PC-3 (cell line): ENCODE measurements around the gene RTN4RL1. TPM values are rescaled to one million over a fixed set of nuclear protein-coding genes. Genes with fewer than 3 reads are reported as not detected.

Experiments used
- ATAC-seq: fragments of 200-7000 bp; cut with Tn5 transposase; 2 replicates; pipeline ENCODE4 v1.9.1; 2020; ENCODE audit warnings: mild to moderate bottlenecking, moderate library complexity
- BruUV-seq: library from RNA; stranded (reverse); fragments of 400-500 nt; replicated peaks from 2 replicates; lab custom pipeline; 2021; lab: Mats Ljungman, UMichigan
- CTCF ChIA-PET: fragments of 300-600 bp; sonication (Branson Sonifier 250); formaldehyde crosslinking; loops from one replicate; lab custom pipeline; 2022; ENCODE audit warnings: antibody characterized with exemption; lab: Charles Lee
- POLR2A ChIA-PET: fragments of 300-600 bp; sonication (Branson Sonifier 250); formaldehyde crosslinking; loops from one replicate; lab custom pipeline; 2022; ENCODE audit warnings: antibody characterized with exemption; ENCODE audit not compliant: unreplicated experiment; lab: Charles Lee
- DNase-seq: peaks from one replicate; pipeline ENCODE4 v3.0.0-alpha.2; 2015
- H2AFZ ChIP-seq: fragments of 300-600 bp; sonication (generic); 2 replicates; pipeline ENCODE4 v1.6.0; 2016; ENCODE audit warnings: antibody characterized with exemption, low read length
- H3F3A ChIP-seq: fragments of 300-600 bp; sonication (generic); one replicate; pipeline ENCODE4 v1.6.0; 2017; ENCODE audit warnings: antibody characterized with exemption, low read length, control low read depth, mild to moderate bottlenecking; ENCODE audit not compliant: unreplicated experiment
- H3K27ac ChIP-seq: fragments of 300-600 bp; sonication (generic); 2 replicates; pipeline ENCODE4 v1.5.1; 2016; ENCODE audit warnings: mild to moderate bottlenecking, low read length
- H3K27me3 ChIP-seq: fragments of 300-600 bp; sonication (generic); 2 replicates; pipeline ENCODE4 v1.6.1; 2016; ENCODE audit warnings: low read length, mixed read lengths
- H3K36me3 ChIP-seq: fragments of 300-600 bp; sonication (generic); 2 replicates; pipeline ENCODE4 v1.6.1; 2016; ENCODE audit warnings: low read depth, mixed run types, low read length, mixed read lengths
- H3K4me1 ChIP-seq: fragments of 300-600 bp; sonication (generic); 2 replicates; pipeline ENCODE4 v1.5.1; 2016; ENCODE audit warnings: low read length; ENCODE audit not compliant: insufficient read depth
- H3K4me2 ChIP-seq: fragments of 300-600 bp; sonication (generic); 2 replicates; pipeline ENCODE4 v1.6.0; 2016; ENCODE audit warnings: low read length
- H3K4me3 ChIP-seq: fragments of 300-600 bp; sonication (generic); 2 replicates; pipeline ENCODE4 v1.5.1; 2016; ENCODE audit warnings: mild to moderate bottlenecking, low read length, mixed read lengths
- H3K79me2 ChIP-seq: fragments of 300-600 bp; sonication (generic); 2 replicates; pipeline ENCODE4 v1.6.1; 2017; ENCODE audit warnings: low read length, mixed read lengths
- H3K9ac ChIP-seq: fragments of 300-600 bp; sonication (generic); 2 replicates; pipeline ENCODE4 v1.6.0; 2016; ENCODE audit warnings: mild to moderate bottlenecking, low read length
- H3K9me2 ChIP-seq: fragments of 300-600 bp; sonication (generic); replicated peaks from 2 replicates; pipeline ENCODE4 v1.6.1; 2016; ENCODE audit warnings: mixed run types, low read length, mixed read lengths
- H3K9me3 ChIP-seq: fragments of 300-600 bp; sonication (generic); 2 replicates; pipeline ENCODE4 v1.6.1; 2016; ENCODE audit warnings: low read length, mixed read lengths
- H4K20me1 ChIP-seq: fragments of 300-600 bp; sonication (generic); 2 replicates; pipeline ENCODE4 v1.6.1; 2016; ENCODE audit warnings: low read length, mixed read lengths
- EZH2 ChIP-seq: fragments of 300-600 bp; sonication (generic); IDR thresholded peaks from one replicate; pipeline ENCODE4 v1.6.1; 2017; ENCODE audit warnings: antibody characterized with exemption, mild to moderate bottlenecking, low read length; ENCODE audit not compliant: unreplicated experiment
- EZH2phosphoT487 ChIP-seq: fragments of 300-600 bp; sonication (generic); IDR thresholded peaks from 2 replicates; pipeline ENCODE4 v1.6.1; 2018; ENCODE audit warnings: mild to moderate bottlenecking, antibody characterized with exemption, low read length, borderline replicate concordance
- intact Hi-C: fragments of 100-400 bp; cut with micrococcal nuclease; formaldehyde crosslinking; loops from 2 replicates; pipeline ENCODE4 v1.9.0; 2023
- total RNA-seq: library from RNA; depleted of rRNA; stranded (reverse); fragments of >200 nt; gene quantifications from 2 replicates; pipeline ENCODE4 v1.2.3, GENCODE V29; 2014
- TF ChIP-seq, protein P1 (sequence below): fragments of 300-600 bp; sonication (generic); conservative IDR thresholded peaks from 2 replicates; pipeline ENCODE4 v1.5.1; 2017; ENCODE audit warnings: antibody characterized with exemption, low read depth, mild to moderate bottlenecking, low read length

The RTN4RL1 gene
- total RNA-seq, 1 experiment from 2014 or later: 6.9 TPM

DNA sequence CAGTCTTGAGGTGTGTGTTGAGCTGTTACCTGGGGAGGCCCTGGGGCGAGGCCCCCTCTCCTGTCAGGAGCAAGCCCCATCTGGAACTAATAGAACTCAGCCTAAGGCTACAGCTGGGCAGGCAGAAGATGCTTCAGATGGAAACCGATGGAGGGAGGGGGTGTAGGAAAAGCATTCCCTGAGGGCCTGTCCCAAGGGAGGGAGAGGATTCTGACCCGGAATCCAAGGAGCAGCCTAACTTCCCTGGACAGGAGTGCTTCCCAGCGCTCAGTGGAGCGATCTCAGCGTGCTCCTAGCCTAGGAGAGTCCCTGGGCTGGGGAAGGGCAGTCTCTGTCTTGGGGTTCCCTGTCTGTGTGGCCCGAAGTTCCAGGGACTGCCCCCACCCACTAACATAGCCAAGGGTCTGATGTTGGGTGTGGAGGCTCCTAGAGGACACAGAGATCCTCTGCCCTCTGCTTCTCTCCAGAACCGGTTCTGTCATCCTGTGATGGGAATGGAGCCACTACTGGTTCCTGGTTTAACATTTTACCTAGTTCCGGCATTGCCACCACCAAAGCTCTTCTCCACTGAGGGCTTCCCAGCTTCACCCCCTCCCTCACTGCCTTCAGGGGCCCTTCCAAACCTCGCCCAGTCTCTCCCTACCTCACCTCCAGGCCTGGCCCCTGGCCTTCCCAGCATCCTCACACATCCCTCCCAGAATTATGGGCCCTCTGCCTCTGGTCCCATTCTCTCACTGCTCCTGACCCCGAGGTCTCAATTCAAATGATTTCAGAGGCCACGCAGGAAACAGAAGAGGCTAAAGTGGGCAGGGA is 58.7 kb downstream of the RTN4RL1 start:
- H3F3A ChIP-seq: no peaks in the 10 kb centered on the region
- ATAC-seq (no peak), DNase-seq (peak; percentile 11)
- ChIA-PET CTCF (no interaction called here), POLR2A (no interaction called here)
- H3K36me3 ChIP-seq: no peaks in the 10 kb centered on the region
- no peak overlapping the region for H3K4me2 ChIP-seq
- BruUV-seq: no TSS peak
- H3K9ac ChIP-seq: no peak overlapping the region
- peaks cover 6% of the 10 kb centered on the region for H3K4me1 ChIP-seq
- no peak overlapping the region for H3K27ac ChIP-seq
- H3K27me3 ChIP-seq: no peaks in the 10 kb centered on the region
- intact Hi-C loops: no loop called here
- H4K20me1 ChIP-seq: no peaks in the 10 kb centered on the region
- TF ChIP-seq, protein P1, sequence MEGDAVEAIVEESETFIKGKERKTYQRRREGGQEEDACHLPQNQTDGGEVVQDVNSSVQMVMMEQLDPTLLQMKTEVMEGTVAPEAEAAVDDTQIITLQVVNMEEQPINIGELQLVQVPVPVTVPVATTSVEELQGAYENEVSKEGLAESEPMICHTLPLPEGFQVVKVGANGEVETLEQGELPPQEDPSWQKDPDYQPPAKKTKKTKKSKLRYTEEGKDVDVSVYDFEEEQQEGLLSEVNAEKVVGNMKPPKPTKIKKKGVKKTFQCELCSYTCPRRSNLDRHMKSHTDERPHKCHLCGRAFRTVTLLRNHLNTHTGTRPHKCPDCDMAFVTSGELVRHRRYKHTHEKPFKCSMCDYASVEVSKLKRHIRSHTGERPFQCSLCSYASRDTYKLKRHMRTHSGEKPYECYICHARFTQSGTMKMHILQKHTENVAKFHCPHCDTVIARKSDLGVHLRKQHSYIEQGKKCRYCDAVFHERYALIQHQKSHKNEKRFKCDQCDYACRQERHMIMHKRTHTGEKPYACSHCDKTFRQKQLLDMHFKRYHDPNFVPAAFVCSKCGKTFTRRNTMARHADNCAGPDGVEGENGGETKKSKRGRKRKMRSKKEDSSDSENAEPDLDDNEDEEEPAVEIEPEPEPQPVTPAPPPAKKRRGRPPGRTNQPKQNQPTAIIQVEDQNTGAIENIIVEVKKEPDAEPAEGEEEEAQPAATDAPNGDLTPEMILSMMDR: no peak
- no peak for TF ChIP-seq EZH2phosphoT487
- TF ChIP-seq EZH2: no peak
- no peak overlapping the region for H2AFZ ChIP-seq
- H3K79me2 ChIP-seq: no peaks in the 10 kb centered on the region
- no peaks in the 10 kb centered on the region for H3K9me3 ChIP-seq
- H3K9me2 ChIP-seq: no peaks in the 10 kb centered on the region
- H3K4me3 ChIP-seq: no peak overlapping the region

DNA sequence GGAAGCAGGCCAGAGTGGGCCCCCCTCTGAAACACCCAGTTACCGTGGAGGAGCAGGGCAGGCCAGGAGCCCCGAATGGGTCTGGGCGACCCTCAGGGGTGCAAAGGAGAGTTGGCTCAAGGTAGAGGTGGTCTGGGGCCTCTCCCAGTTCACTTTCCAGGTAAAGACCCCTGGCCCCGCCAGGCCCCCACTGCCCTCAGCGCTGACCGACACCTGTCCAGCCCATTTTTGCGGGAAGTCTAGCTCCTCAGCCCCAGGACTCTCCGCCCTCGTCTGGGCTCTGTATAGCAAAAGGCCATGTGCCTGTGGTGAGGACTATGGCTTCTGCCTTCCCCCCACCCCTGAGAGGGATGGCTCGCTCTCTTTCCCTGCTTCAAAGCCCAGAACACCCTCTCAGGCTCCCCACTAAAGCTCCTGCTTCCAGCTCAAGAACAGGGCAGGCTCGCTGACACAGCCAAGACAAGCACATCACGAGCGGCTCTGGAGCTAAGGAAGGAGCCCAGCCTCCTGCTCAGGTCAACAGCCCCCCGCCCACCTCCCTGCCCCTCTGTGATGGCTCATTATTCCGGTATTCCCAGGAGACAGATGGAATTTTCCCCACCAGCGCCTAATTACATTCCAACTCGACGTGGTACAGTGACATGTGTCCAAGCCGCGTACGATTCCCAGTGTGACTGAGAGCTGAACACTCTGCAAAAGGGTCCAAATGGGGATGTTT is 59.4 kb downstream of the RTN4RL1 start:
- H3K4me3 ChIP-seq: no peak overlapping the region
- DNase-seq (no peak), ATAC-seq (no peak)
- POLR2A ChIA-PET: no interaction called here
- H3K9ac ChIP-seq: no peak overlapping the region
- no peak for TF ChIP-seq EZH2phosphoT487
- no peaks in the 10 kb centered on the region for H3K27me3 ChIP-seq
- no peaks in the 10 kb centered on the region for H3F3A ChIP-seq
- no peak overlapping the region for H3K4me2 ChIP-seq
- no peaks in the 10 kb centered on the region for H3K9me2 ChIP-seq
- no TSS peak for BruUV-seq
- no peaks in the 10 kb centered on the region for H3K79me2 ChIP-seq
- intact Hi-C loops: no loop called here
- H3K27ac ChIP-seq: no peak overlapping the region
- CTCF ChIA-PET: no interaction called here
- no peaks in the 10 kb centered on the region for H3K36me3 ChIP-seq
- H2AFZ ChIP-seq: no peak overlapping the region
- no peaks in the 10 kb centered on the region for H4K20me1 ChIP-seq
- no peaks in the 10 kb centered on the region for H3K9me3 ChIP-seq
- peaks cover 6% of the 10 kb centered on the region for H3K4me1 ChIP-seq

GRCh38 chr17:1963250-1963649 is 61.9 kb downstream of the RTN4RL1 start:
- ChIA-PET CTCF (no interaction called here), POLR2A (no interaction called here)

More at GRCh38 chr17:1963250-1963649, 61.9 kb downstream of the RTN4RL1 start:
- no peak overlapping the region for H3K9ac ChIP-seq
- DNase-seq: no peak
- peaks cover 6% of the 10 kb centered on the region for H3K4me1 ChIP-seq
- intact Hi-C loops: no loop called here
- no peaks in the 10 kb centered on the region for H3F3A ChIP-seq
- H4K20me1 ChIP-seq: no peaks in the 10 kb centered on the region
- H3K36me3 ChIP-seq: no peaks in the 10 kb centered on the region
- no peak for TF ChIP-seq EZH2phosphoT487
- TF ChIP-seq, protein P1: no peak
- no peak for TF ChIP-seq EZH2
- no peaks in the 10 kb centered on the region for H3K9me2 ChIP-seq
- H2AFZ ChIP-seq: no peak overlapping the region
- no peaks in the 10 kb centered on the region for H3K79me2 ChIP-seq
- ATAC-seq: no peak
- no peaks in the 10 kb centered on the region for H3K27me3 ChIP-seq
- no peaks in the 10 kb centered on the region for H3K9me3 ChIP-seq
- no peak overlapping the region for H3K4me3 ChIP-seq
- no peak overlapping the region for H3K4me2 ChIP-seq
- no TSS peak for BruUV-seq
- H3K27ac ChIP-seq: no peak overlapping the region
